Ascending aorta (tissue), 2 donors: ENCODE data around the gene SHH. TPM values are rescaled to one million over a fixed set of nuclear protein-coding genes. Genes with fewer than 3 reads are reported as not detected.

Source experiments
- DNase-seq, 2 donors: peaks; one replicate each; pipeline ENCODE4 v3.0.0-alpha.2; 2019; ENCODE audit warnings: low spot score in 2 of 2
- H3K27ac ChIP-seq, 2 donors: fragments of 200-600 bp; sonication (generic); one replicate each; pipeline ENCODE4 v1.5.1; 2016 to 2017; ENCODE audit warnings: mild to moderate bottlenecking in 1 of 2
- H3K27me3 ChIP-seq: fragments of 200-600 bp; sonication (generic); one replicate; pipeline ENCODE4 v1.5.1; 2017
- H3K36me3 ChIP-seq, 2 donors: fragments of 200-600 bp; sonication (generic); one replicate each; pipeline ENCODE4 v1.5.1; 2016
- H3K4me1 ChIP-seq, 2 donors: fragments of 200-600 bp; sonication (generic); one replicate each; pipeline ENCODE4 v1.5.1; 2016 to 2017; ENCODE audit warnings: mild to moderate bottlenecking in 1 of 2
- H3K4me3 ChIP-seq, 2 donors: fragments of 200-600 bp; sonication (generic); one replicate each; pipeline ENCODE4 v1.5.1; 2016 to 2017; ENCODE audit warnings: mild to moderate bottlenecking in 1 of 2
- H3K9me3 ChIP-seq, 2 donors: fragments of 200-600 bp; sonication (generic); one replicate each; pipeline ENCODE4 v1.5.1; 2016
- intact Hi-C: fragments of 100-400 bp; cut with DNase I; formaldehyde crosslinking; loops from one replicate; pipeline ENCODE4 v1.15.1; 2023
- total RNA-seq: library from RNA; depleted of rRNA; stranded (reverse); fragments of >200 nt; gene quantifications from one replicate; pipeline ENCODE4 v1.1.0, GENCODE V29; 2016
- TF ChIP-seq, protein P1 (sequence below), 3 experiments: fragments of 200-600 bp in 2 of 3; fragments of 450-650 bp in 1 of 3; sonication (generic) in 2 of 3; IDR thresholded peaks; one replicate each; pipeline ENCODE4 v1.5.1; 2016 to 2019; ENCODE audit warnings: antibody characterized with exemption in 3 of 3, mild to moderate bottlenecking in 1 of 3, moderate library complexity in 1 of 3

The SHH gene
- total RNA-seq, 1 donor from 2014 or later = 0.11 TPM

DNA sequence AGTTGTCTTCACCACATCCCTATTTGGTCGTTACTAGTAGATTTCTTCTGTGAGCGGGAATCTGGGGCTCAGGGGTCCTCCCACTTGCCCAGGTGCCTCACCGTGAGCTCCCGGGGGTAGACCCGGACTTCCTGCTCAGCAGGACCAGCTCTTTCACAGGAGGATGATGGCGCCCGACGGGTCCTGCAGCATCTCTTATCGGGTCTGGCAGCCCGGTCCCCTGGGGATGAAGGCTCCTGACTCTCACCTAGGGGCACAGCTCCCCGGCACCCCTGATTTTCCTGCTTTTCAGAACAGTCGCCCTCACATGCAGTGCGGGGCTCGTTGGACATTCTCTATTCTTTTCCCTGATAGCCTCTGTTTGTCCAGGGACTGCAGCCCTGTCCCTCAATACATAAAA lies 33.0 kb upstream of the SHH start:
- H3K36me3 ChIP-seq = no peaks in the 10 kb centered on the region
- H3K4me1 ChIP-seq = no peaks in the 10 kb centered on the region
- DNase-seq = peak in 1 of 2 donors; percentile 28
- no peaks in the 10 kb centered on the region for H3K27me3 ChIP-seq
- H3K9me3 ChIP-seq = no peaks in the 10 kb centered on the region
- TF ChIP-seq, protein P1, sequence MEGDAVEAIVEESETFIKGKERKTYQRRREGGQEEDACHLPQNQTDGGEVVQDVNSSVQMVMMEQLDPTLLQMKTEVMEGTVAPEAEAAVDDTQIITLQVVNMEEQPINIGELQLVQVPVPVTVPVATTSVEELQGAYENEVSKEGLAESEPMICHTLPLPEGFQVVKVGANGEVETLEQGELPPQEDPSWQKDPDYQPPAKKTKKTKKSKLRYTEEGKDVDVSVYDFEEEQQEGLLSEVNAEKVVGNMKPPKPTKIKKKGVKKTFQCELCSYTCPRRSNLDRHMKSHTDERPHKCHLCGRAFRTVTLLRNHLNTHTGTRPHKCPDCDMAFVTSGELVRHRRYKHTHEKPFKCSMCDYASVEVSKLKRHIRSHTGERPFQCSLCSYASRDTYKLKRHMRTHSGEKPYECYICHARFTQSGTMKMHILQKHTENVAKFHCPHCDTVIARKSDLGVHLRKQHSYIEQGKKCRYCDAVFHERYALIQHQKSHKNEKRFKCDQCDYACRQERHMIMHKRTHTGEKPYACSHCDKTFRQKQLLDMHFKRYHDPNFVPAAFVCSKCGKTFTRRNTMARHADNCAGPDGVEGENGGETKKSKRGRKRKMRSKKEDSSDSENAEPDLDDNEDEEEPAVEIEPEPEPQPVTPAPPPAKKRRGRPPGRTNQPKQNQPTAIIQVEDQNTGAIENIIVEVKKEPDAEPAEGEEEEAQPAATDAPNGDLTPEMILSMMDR (IDR thresholded peaks at IDR 0.05) = no peak
- no peak overlapping the region for H3K4me3 ChIP-seq
- H3K27ac ChIP-seq = no peak overlapping the region
- intact Hi-C loops = no loop called here

DNA sequence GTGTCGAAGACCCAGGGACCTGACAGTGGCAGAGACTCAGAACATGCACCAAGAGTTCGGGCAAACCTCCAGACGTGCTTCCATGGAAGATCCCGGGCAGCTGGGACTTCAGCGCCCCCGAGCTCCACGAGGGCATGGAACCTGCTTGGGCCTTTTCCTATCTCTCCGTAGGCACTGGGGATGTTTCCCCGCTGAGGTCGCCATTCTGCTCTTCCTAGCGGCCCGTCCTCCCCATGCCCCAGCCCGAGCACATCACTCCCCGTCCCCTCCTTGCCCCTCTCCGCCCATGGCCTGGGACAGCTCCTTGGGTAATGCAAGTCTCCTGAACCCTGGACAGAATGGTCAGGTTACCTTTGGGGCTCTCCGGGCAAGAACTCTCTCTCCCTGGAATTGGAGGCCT lies 32.3 kb upstream of the SHH start:
- peak in 1 of 2 donors; percentile 35 for DNase-seq
- H3K9me3 ChIP-seq = no peaks in the 10 kb centered on the region
- H3K4me1 ChIP-seq = no peaks in the 10 kb centered on the region
- no peak overlapping the region for H3K27ac ChIP-seq
- TF ChIP-seq, protein P1 (IDR thresholded peaks at IDR 0.05) = no peak
- H3K36me3 ChIP-seq = no peaks in the 10 kb centered on the region
- H3K27me3 ChIP-seq = no peaks in the 10 kb centered on the region
- intact Hi-C loops = no loop called here
- no peak overlapping the region for H3K4me3 ChIP-seq

DNA sequence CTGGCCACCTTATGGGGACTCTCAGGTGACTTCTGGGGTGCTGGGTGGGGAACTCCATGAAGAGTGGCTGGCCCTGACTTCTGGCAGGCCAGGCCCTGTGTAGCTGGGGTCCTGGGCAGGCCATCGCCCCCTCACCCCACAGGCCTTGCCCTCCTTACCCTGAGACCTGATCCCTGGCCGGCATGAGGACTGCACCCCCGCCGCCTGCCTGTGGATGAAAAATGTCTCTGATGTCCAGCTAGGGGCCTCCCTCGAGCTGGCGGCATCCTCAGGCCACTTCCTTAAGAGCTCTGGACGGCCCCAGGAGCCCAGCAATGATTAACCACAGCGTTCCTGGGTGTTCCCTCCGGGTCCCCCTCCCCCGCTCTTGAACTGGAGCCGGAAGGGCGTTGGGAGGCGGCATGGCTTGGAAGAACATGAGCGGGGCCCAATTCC lies 31.8 kb upstream of the SHH start:
- H3K36me3 ChIP-seq = no peaks in the 10 kb centered on the region
- no peaks in the 10 kb centered on the region for H3K27me3 ChIP-seq
- peak in 1 of 2 donors; percentile 50 for DNase-seq
- intact Hi-C loops = no loop called here
- TF ChIP-seq, protein P1 (IDR thresholded peaks at IDR 0.05) = no peak
- H3K9me3 ChIP-seq = no peaks in the 10 kb centered on the region
- H3K4me1 ChIP-seq = no peaks in the 10 kb centered on the region
- H3K27ac ChIP-seq = no peak overlapping the region
- no peak overlapping the region for H3K4me3 ChIP-seq

DNA sequence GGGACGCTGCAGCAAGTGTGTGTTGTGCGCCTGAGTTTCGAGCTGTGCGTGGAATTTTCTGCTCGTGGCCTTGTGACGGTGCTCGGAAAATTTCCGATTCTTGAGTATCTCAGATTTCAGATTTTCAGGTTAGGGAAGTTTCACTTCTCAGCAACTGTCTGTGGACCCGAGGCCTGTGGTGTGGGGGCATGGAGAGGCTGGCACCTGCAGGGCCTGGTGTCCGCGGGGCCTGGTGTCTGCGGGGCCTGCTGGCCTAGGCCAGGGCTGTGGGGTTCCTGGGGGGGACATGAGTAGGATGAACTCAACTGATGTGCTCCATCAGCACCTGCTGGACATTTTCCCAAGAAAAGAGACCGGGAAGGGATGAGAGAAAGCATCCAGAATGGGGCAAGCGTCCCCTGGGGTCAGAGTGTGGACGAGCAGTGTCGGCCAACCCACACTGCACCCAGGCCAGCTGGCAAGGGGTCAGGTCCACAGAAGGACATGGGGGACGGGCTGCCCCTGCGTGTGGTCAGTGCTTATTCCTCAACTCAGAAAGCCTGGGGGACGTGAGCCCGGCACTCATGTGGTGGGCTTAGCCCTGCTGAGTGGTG lies 31.3 kb upstream of the SHH start:
- DNase-seq = peak in 1 of 2 donors; percentile 28
- intact Hi-C loops = no loop called here
- Histone ChIP-seq H3K9me3 (no peaks in the 10 kb centered on the region), H3K27me3 (no peaks in the 10 kb centered on the region), H3K4me1 (no peaks in the 10 kb centered on the region), H3K4me3 (no peak overlapping the region), H3K27ac (no peak overlapping the region), H3K36me3 (no peaks in the 10 kb centered on the region)
- TF ChIP-seq, protein P1 (IDR thresholded peaks at IDR 0.05) = no peak

DNA sequence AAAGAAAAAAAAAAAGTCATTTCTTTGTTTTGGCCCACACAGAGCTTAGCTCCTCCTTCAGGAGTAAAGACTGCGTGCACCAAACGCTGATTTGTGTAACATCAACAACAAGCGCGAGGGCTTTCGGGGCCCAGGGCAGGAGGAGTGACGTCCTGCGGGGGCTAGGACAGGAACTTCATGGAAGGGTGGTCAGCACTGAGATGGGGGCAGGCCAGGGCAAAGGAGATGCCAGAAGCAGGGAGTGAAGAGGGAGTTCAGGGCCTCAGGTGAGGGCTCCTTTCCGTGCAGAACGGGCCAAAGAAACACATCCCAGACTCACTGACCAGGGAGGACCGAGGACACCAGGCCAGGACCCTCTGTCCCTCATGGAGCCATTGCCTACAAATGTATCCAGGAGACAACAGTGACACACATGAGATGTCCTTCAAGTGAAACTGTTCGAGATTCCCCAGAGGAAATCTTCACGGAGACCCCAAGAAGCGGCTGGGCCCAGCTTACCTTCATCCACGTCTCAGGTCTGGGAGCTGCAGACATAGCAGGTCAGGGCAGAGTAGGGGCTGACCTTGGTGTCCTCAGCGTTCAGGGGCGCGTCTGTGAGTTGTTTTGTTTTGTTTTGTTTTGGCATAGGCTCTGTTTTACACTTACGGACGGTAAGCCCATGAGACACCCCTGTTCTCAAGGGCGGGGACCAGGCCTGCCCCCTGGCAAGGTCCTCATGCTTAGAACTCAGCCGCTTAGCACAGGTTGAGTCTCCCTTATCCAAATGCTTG lies 30.4 kb upstream of the SHH start:
- Histone ChIP-seq H3K27ac (no peak overlapping the region), H3K4me1 (no peaks in the 10 kb centered on the region), H3K4me3 (no peak overlapping the region), H3K9me3 (no peaks in the 10 kb centered on the region), H3K36me3 (no peaks in the 10 kb centered on the region), H3K27me3 (no peaks in the 10 kb centered on the region)
- peak in 1 of 2 donors; percentile 40 for DNase-seq
- TF ChIP-seq, protein P1 (IDR thresholded peaks at IDR 0.05) = no peak
- intact Hi-C loops = no loop called here
